IMR-90 (cell line): ENCODE data around the gene COL27A1. TPM values are rescaled to one million over a fixed set of nuclear protein-coding genes. Genes with fewer than 3 reads are reported as not detected.

Source experiments
- ATAC-seq: fragments of 200-7000 bp; cut with Tn5 transposase; 2 replicates; pipeline ENCODE4 v1.9.1; 2020; ENCODE audit warnings: low read depth, mild to moderate bottlenecking, moderate library complexity
- BruUV-seq: library from RNA; stranded (reverse); fragments of 400-500 nt; replicated peaks from 2 replicates; lab custom pipeline; 2021; lab: Mats Ljungman, UMichigan
- CTCF ChIA-PET: fragments of 300-600 bp; formaldehyde crosslinking; extraction: SDS; loops from one replicate; lab custom pipeline; 2021; ENCODE audit warnings: antibody characterized with exemption; lab: Yijun Ruan, JAX
- POLR2A ChIA-PET: fragments of 300-600 bp; sonication (Branson Sonifier 250); formaldehyde crosslinking; loops from one replicate; lab custom pipeline; 2022; ENCODE audit warnings: antibody characterized with exemption; ENCODE audit not compliant: unreplicated experiment; lab: Charles Lee
- DNase-seq: peaks from one replicate; pipeline ENCODE4 v3.0.0; 2013
- H2AFZ ChIP-seq: replicated peaks from 2 replicates; pipeline ENCODE3; 2013; ENCODE audit warnings: low read length, mild to moderate bottlenecking; ENCODE audit not compliant: poor library complexity
- H2AK5ac ChIP-seq: 2 replicates; pipeline ENCODE4 v1.6.1; 2013; ENCODE audit warnings: low read depth, low read length, inconsistent platforms
- H2AK9ac ChIP-seq: replicated peaks from 2 replicates; pipeline ENCODE3; 2013; ENCODE audit warnings: mild to moderate bottlenecking, low read depth, low read length, moderate library complexity; ENCODE audit not compliant: poor library complexity
- H2BK120ac ChIP-seq: 2 replicates; pipeline ENCODE4 v1.6.1; 2013; ENCODE audit warnings: low read depth, low read length, inconsistent platforms
- H2BK15ac ChIP-seq: 3 replicates; pipeline ENCODE4 v1.6.1; 2013; ENCODE audit warnings: low read depth, low read length, inconsistent platforms
- H2BK20ac ChIP-seq: 2 replicates; pipeline ENCODE4 v1.6.1; 2013; ENCODE audit warnings: low read depth, mild to moderate bottlenecking, inconsistent platforms, low read length, moderate library complexity
- H2BK5ac ChIP-seq: 2 replicates; pipeline ENCODE4 v1.6.1; 2013; ENCODE audit warnings: mild to moderate bottlenecking, low read depth, low read length, inconsistent platforms; ENCODE audit not compliant: poor library complexity, severe bottlenecking
- H3K14ac ChIP-seq: replicated peaks from 2 replicates; pipeline ENCODE4 v1.6.1; 2013; ENCODE audit warnings: low read depth, low read length, inconsistent platforms
- H3K18ac ChIP-seq: 2 replicates; pipeline ENCODE4 v1.6.1; 2013; ENCODE audit warnings: low read depth, low read length, control low read depth
- H3K23ac ChIP-seq: 2 replicates; pipeline ENCODE4 v1.6.1; 2013; ENCODE audit warnings: low read depth, low read length, inconsistent platforms
- H3K27ac ChIP-seq: 2 replicates; pipeline ENCODE4 v1.5.1; 2013; ENCODE audit warnings: mild to moderate bottlenecking, control low read depth, low read length; ENCODE audit not compliant: insufficient read depth
- H3K27me3 ChIP-seq: 2 replicates; pipeline ENCODE4 v1.6.1; 2013; ENCODE audit warnings: low read length; ENCODE audit not compliant: control insufficient read depth, insufficient read depth
- H3K36me3 ChIP-seq: 2 replicates; pipeline ENCODE4 v1.6.1; 2013; ENCODE audit warnings: low read length, mixed read lengths; ENCODE audit not compliant: control insufficient read depth, insufficient read depth
- H3K4ac ChIP-seq: 2 replicates; pipeline ENCODE4 v1.6.1; 2013; ENCODE audit warnings: low read depth, low read length, inconsistent platforms
- H3K4me1 ChIP-seq: 2 replicates; pipeline ENCODE4 v1.6.1; 2013; ENCODE audit warnings: low read length, mixed read lengths; ENCODE audit not compliant: control insufficient read depth, insufficient read depth
- H3K4me2 ChIP-seq: 2 replicates; pipeline ENCODE4 v1.6.1; 2013; ENCODE audit warnings: low read depth, mild to moderate bottlenecking, control low read depth, low read length, moderate library complexity
- H3K4me3 ChIP-seq: 2 replicates; pipeline ENCODE4 v1.5.1; 2013; ENCODE audit warnings: low read depth, mild to moderate bottlenecking, control low read depth, low read length, moderate library complexity; ENCODE audit not compliant: insufficient read depth
- H3K56ac ChIP-seq: 2 replicates; pipeline ENCODE4 v1.6.1; 2013; ENCODE audit warnings: low read length, inconsistent platforms; ENCODE audit not compliant: insufficient read depth; ENCODE audit errors: extremely low read depth
- H3K79me1 ChIP-seq, 2 experiments: 2 replicates each; pipeline ENCODE4 v1.6.1; 2013; ENCODE audit warnings: low read length in 2 of 2, inconsistent platforms in 1 of 2, low read depth in 1 of 2
- H3K9ac ChIP-seq: 2 replicates; pipeline ENCODE4 v1.6.1; 2013; ENCODE audit warnings: low read depth, low read length, control low read depth
- H3K9me1 ChIP-seq: 2 replicates; pipeline ENCODE4 v1.6.1; 2013; ENCODE audit warnings: low read length, inconsistent platforms; ENCODE audit not compliant: insufficient read depth
- H3K9me3 ChIP-seq: 2 replicates; pipeline ENCODE4 v1.6.1; 2013; ENCODE audit warnings: low read length; ENCODE audit not compliant: control insufficient read depth, insufficient read depth
- H4K20me1 ChIP-seq: 2 replicates; pipeline ENCODE4 v1.6.1; 2013; ENCODE audit warnings: low read length, inconsistent platforms; ENCODE audit not compliant: insufficient read depth
- H4K5ac ChIP-seq: 2 replicates; pipeline ENCODE4 v1.6.1; 2013; ENCODE audit warnings: mild to moderate bottlenecking, low read depth, low read length, control low read depth
- H4K8ac ChIP-seq, 2 experiments: 2 replicates each; pipeline ENCODE4 v1.6.1; 2013; ENCODE audit warnings: low read depth in 2 of 2, low read length in 2 of 2, control low read depth in 1 of 2, inconsistent platforms in 1 of 2
- H4K91ac ChIP-seq: 2 replicates; pipeline ENCODE4 v1.6.1; 2013; ENCODE audit warnings: low read depth, low read length, inconsistent platforms; ENCODE audit not compliant: insufficient read depth
- FOS ChIP-seq: fragments of 150-350 bp; IDR thresholded peaks from 2 replicates; pipeline ENCODE4 v1.6.1; 2016; ENCODE audit warnings: low read depth, low read length
- RCOR1 ChIP-seq: IDR thresholded peaks from 2 replicates; pipeline ENCODE4 v1.6.1; 2012; ENCODE audit warnings: mild to moderate bottlenecking, low read length, improper control_type of control experiment; ENCODE audit not compliant: insufficient replicate concordance
- SMC3 ChIP-seq: fragments of 150-350 bp; IDR thresholded peaks from 2 replicates; pipeline ENCODE4 v1.6.1; 2016; ENCODE audit warnings: low read depth, mild to moderate bottlenecking, antibody characterized with exemption, low read length, moderate library complexity
- WGBS, 2 experiments: methylation state at CpG; one replicate each; pipeline versions ENCODE4 v1.1.5 to v1.1.7; 2013; ENCODE audit warnings: missing lambda C conversion rate in 2 of 2; ENCODE audit not compliant: insufficient read length in 1 of 2; ENCODE audit errors: extremely low coverage in 2 of 2; 5-methylcytosine and 5-hydroxymethylcytosine counted together
- dilution Hi-C: fragments of 300-500 bp; cut with HindIII; formaldehyde crosslinking; loops from one replicate; pipeline ENCODE4 v1.14.3; 2018; ENCODE audit warnings: low sequenced_read_pairs; ENCODE audit not compliant: unreplicated experiment
- in situ Hi-C: fragments of 300-500 bp; cut with MboI; formaldehyde crosslinking; loops from 3 replicates; pipeline ENCODE4 v1.14.3; 2019; ENCODE audit warnings: low sequenced_read_pairs, inconsistent platforms, mixed read lengths
- intact Hi-C: fragments of 100-400 bp; cut with micrococcal nuclease; formaldehyde crosslinking; loops from 2 replicates; pipeline ENCODE4 v1.10.0; 2022
- polyA plus RNA-seq, 3 experiments: library from polyadenylated mRNA; depleted of rRNA; stranded (reverse); fragments of >200 nt; gene quantifications; 2 replicates each; pipeline ENCODE4 v1.2.3, GENCODE V29; 2012; ENCODE audit warnings: low replicate concordance in 1 of 3
- total RNA-seq: library from RNA; depleted of rRNA; stranded (reverse); fragments of >200 nt; gene quantifications from 2 replicates; pipeline ENCODE4 v1.2.3, GENCODE V29; 2012

The COL27A1 gene
- total and polyA plus RNA-seq, 2 of the 4 experiments (the other 2 are of a cell fraction) = 3.2 to 18.3 TPM

- no peak overlapping the region for H3K4me3 ChIP-seq
- TF ChIP-seq RCOR1 (no peak), SMC3 (no peak), FOS (no peak)
- no peak overlapping the region for H3K14ac ChIP-seq
- POLR2A ChIA-PET = no interaction called here
- H3K27ac ChIP-seq = no peak overlapping the region
- no peak overlapping the region for H3K9ac ChIP-seq
- dilution Hi-C loops = no loop called here
- no peaks in the 10 kb centered on the region for H4K20me1 ChIP-seq
- no peak for ATAC-seq
- CTCF ChIA-PET = no interaction called here
- H2AK5ac ChIP-seq = no peak overlapping the region
- peaks cover 2% of the 10 kb centered on the region; the same call in 1 of the 2 replicates for H3K4me1 ChIP-seq
- H2BK15ac ChIP-seq = no peak overlapping the region
- 93% methylated on average over 3 of the region's 9 CpGs; no CpG with 5 or more reads in 1 of the 2 experiments for WGBS, 2 experiments
- no peak overlapping the region for H3K18ac ChIP-seq
- H4K8ac ChIP-seq = no peak overlapping the region
- DNase-seq = no peak
- H3K4ac ChIP-seq = no peak overlapping the region
- no peak overlapping the region for H4K5ac ChIP-seq
- no peaks in the 10 kb centered on the region; a peak in 1 of 4 replicates for H3K79me1 ChIP-seq
- H2BK5ac ChIP-seq = no peak overlapping the region
- no peak overlapping the region for H2BK20ac ChIP-seq
- H2BK120ac ChIP-seq = no peak overlapping the region
- H4K91ac ChIP-seq = no peak overlapping the region
- peaks cover 67% of the 10 kb centered on the region for H3K36me3 ChIP-seq
- intact Hi-C loops = no loop called here
- H3K27me3 ChIP-seq = no peaks in the 10 kb centered on the region
- BruUV-seq = no TSS peak
- H3K9me1 ChIP-seq = no peaks in the 10 kb centered on the region
- peak overlapping the region; percentile 46 for H2AFZ ChIP-seq
- H3K9me3 ChIP-seq = no peaks in the 10 kb centered on the region
- H2AK9ac ChIP-seq = no peak overlapping the region
- H3K23ac ChIP-seq = no peak overlapping the region
- H3K4me2 ChIP-seq = no peak overlapping the region
- H3K56ac ChIP-seq = no peak overlapping the region
- in situ Hi-C loops = no loop called here
Observed at GRCh38 chr9:114357911-114358328, 202.6 kb downstream of the COL27A1 start.
